Thyroid gland (tissue), 4 donors: ENCODE results near the gene BMERB1. TPM values are rescaled to one million over a fixed set of nuclear protein-coding genes. Genes with fewer than 3 reads are reported as not detected.
A peak's percentile ranks its signal among the peaks of the same experiment; 100 is the strongest.
"Not testable (repeated sequence)": the region's sequence is repeated elsewhere in the genome, so short reads cannot be mapped to it uniquely, and the experiment has no call there.

Experiments
- DNase-seq, 2 donors: peaks; one replicate each; pipeline ENCODE4 v3.0.0-alpha.2; 2019
- H3K27ac ChIP-seq, 3 donors: fragments of 200-600 bp; sonication (generic); 1 replicate in 2 of 3; 2 replicates in 1 of 3; pipeline ENCODE4 v1.5.1; 2016 to 2019; ENCODE audit warnings: mild to moderate bottlenecking in 1 of 3, moderate library complexity in 1 of 3
- H3K27me3 ChIP-seq: fragments of 200-600 bp; sonication (generic); one replicate; pipeline ENCODE4 v1.5.1; 2019
- H3K36me3 ChIP-seq, 2 donors: fragments of 200-600 bp; sonication (generic); one replicate each; pipeline ENCODE4 v1.5.1; 2016 to 2019
- H3K4me1 ChIP-seq, 2 donors: fragments of 200-600 bp; sonication (generic); one replicate each; pipeline ENCODE4 v1.5.1; 2017 to 2019
- H3K4me3 ChIP-seq, 3 donors: fragments of 200-600 bp; sonication (generic); replicated peaks in 1 of 3; 1 replicate in 2 of 3; 2 replicates in 1 of 3; pipeline ENCODE4 v1.5.1; 2016; ENCODE audit warnings: mild to moderate bottlenecking in 1 of 3
- H3K9me3 ChIP-seq: fragments of 200-600 bp; sonication (generic); one replicate; pipeline ENCODE4 v1.5.1; 2017
- POLR2A ChIP-seq, 2 donors: fragments of 450-650 bp; IDR thresholded peaks; one replicate each; pipeline ENCODE4 v1.6.1; 2017; ENCODE audit warnings: antibody characterized with exemption in 2 of 2, mild to moderate bottlenecking in 2 of 2, moderate library complexity in 1 of 2
- WGBS, 2 donors: methylation state at CpG; one replicate each; pipeline ENCODE4 v1.1.5; 2017; 5-methylcytosine and 5-hydroxymethylcytosine counted together
- intact Hi-C: fragments of 100-400 bp; cut with DNase I; formaldehyde crosslinking; loops from one replicate; pipeline ENCODE4 v1.15.1; 2023
- total RNA-seq, 4 donors: library from RNA; depleted of rRNA; stranded (reverse); fragments of >200 nt; gene quantifications; one replicate each; pipeline ENCODE4 v1.2.3, GENCODE V29; 2016
- TF ChIP-seq, protein P1 (sequence below), 6 experiments: fragments of 200-600 bp in 3 of 6; fragments of 450-650 bp in 3 of 6; sonication (generic) in 3 of 6; IDR thresholded peaks; one replicate each; pipeline ENCODE4 v1.5.1; 2016 to 2019; ENCODE audit warnings: antibody characterized with exemption in 6 of 6, mild to moderate bottlenecking in 2 of 6, inconsistent platforms in 1 of 6, moderate library complexity in 1 of 6

The BMERB1 gene
- total RNA-seq, 4 donors from 2014 or later = 13.7 to 31.0 (median 23.0) TPM

DNA sequence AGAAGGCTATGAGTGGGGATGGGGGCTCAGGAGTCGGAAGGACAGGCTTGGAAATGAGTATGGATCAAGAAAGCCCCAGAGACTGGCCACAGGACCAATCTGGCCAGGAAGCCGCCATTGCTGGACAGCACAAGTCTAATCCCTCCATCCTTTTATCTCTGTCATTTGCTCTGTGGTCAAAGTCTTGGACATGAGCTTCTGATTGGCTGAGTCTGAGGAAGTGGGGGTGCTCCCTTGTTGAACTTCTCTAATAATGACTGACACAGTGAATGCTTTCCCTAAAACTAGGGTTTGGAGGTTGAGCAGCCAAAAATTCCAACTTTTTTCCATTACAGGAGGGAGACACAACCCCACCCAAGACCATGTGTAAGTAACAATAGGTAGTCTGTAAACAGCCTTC, 111.2 kb downstream of the BMERB1 start:
- H3K4me1 ChIP-seq = no peaks in the 10 kb centered on the region
- TF ChIP-seq, protein P1, sequence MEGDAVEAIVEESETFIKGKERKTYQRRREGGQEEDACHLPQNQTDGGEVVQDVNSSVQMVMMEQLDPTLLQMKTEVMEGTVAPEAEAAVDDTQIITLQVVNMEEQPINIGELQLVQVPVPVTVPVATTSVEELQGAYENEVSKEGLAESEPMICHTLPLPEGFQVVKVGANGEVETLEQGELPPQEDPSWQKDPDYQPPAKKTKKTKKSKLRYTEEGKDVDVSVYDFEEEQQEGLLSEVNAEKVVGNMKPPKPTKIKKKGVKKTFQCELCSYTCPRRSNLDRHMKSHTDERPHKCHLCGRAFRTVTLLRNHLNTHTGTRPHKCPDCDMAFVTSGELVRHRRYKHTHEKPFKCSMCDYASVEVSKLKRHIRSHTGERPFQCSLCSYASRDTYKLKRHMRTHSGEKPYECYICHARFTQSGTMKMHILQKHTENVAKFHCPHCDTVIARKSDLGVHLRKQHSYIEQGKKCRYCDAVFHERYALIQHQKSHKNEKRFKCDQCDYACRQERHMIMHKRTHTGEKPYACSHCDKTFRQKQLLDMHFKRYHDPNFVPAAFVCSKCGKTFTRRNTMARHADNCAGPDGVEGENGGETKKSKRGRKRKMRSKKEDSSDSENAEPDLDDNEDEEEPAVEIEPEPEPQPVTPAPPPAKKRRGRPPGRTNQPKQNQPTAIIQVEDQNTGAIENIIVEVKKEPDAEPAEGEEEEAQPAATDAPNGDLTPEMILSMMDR (IDR thresholded peaks at IDR 0.05) = no peak
- TF ChIP-seq POLR2A (IDR thresholded peaks at IDR 0.05) = no peak
- H3K9me3 ChIP-seq = no peaks in the 10 kb centered on the region
- H3K27me3 ChIP-seq = no peaks in the 10 kb centered on the region
- 96 to 98% methylated on average over 2 of the region's 2 CpGs for WGBS, 2 donors
- no peak overlapping the region for H3K27ac ChIP-seq
- H3K4me3 ChIP-seq = no peak overlapping the region
- H3K36me3 ChIP-seq = no peaks in the 10 kb centered on the region
- no peak for DNase-seq
- intact Hi-C loops = no loop called here

GRCh38 chr16:15547072-15547767, 112.8 kb downstream of the BMERB1 start:
- H3K36me3 ChIP-seq, H3K4me1 ChIP-seq, H3K4me3 ChIP-seq, H3K9me3 ChIP-seq, H3K27me3 ChIP-seq, intact Hi-C loops, H3K27ac ChIP-seq: not testable (repeated sequence)
- 79 to 80% methylated on average over 13 of the region's 13 CpGs for WGBS, 2 donors
- peak in 1 of 2 donors; percentile 2 for DNase-seq

DNA sequence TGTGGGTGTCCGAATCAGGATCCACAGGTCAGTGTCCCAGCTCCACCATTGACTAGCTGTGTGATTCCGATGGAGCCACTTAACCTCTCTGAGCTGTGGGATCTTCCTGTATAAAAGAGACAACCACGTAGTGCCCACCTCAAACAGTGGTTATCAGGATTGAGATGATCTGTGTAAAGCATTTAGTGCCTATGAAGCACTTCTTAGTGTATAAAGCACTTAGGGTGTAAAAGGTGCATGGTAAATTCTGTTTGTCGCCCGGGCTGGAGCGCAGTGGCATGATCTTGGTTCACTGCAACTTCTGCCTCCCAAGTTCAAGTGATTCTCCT, 113.3 kb downstream of the BMERB1 start:
- Histone ChIP-seq H3K9me3 (no peaks in the 10 kb centered on the region), H3K4me3 (no peak overlapping the region), H3K36me3 (no peaks in the 10 kb centered on the region), H3K4me1 (no peaks in the 10 kb centered on the region), H3K27me3 (no peaks in the 10 kb centered on the region), H3K27ac (no peak overlapping the region)
- DNase-seq = no peak
- TF ChIP-seq, protein P1 (IDR thresholded peaks at IDR 0.05) = no peak
- TF ChIP-seq POLR2A (IDR thresholded peaks at IDR 0.05) = no peak
- intact Hi-C loops = no loop called here
- 95 to 98% methylated on average over 5 to 6 of the region's 6 CpGs for WGBS, 2 donors

GRCh38 chr16:15548482-15548891, 114.1 kb downstream of the BMERB1 start:
- Histone ChIP-seq H3K9me3 (no peaks in the 10 kb centered on the region), H3K27me3 (no peaks in the 10 kb centered on the region), H3K4me1 (no peaks in the 10 kb centered on the region), H3K27ac (no peak overlapping the region), H3K36me3 (no peaks in the 10 kb centered on the region), H3K4me3 (no peak overlapping the region)
- TF ChIP-seq, protein P1 (IDR thresholded peaks at IDR 0.05) = no peak
- no peak for TF ChIP-seq POLR2A (IDR thresholded peaks at IDR 0.05)
- WGBS, 2 donors = 80 to 82% methylated on average over 3 of the region's 3 CpGs
- intact Hi-C loops = no loop called here
- no peak for DNase-seq

GRCh38 chr16:15552507-15552906, 118.1 kb downstream of the BMERB1 start:
- Histone ChIP-seq H3K27ac (no peak overlapping the region), H3K27me3 (no peaks in the 10 kb centered on the region), H3K4me1 (no peaks in the 10 kb centered on the region), H3K4me3 (no peak overlapping the region), H3K36me3 (no peaks in the 10 kb centered on the region), H3K9me3 (no peaks in the 10 kb centered on the region)
- intact Hi-C loops = no loop called here
- 86 to 87% methylated on average over 6 of the region's 6 CpGs for WGBS, 2 donors
- TF ChIP-seq POLR2A (IDR thresholded peaks at IDR 0.05) = no peak
- DNase-seq = no peak

GRCh38 chr16:15553313-15554088, 119.1 kb downstream of the BMERB1 start:
- no peaks in the 10 kb centered on the region for H3K9me3 ChIP-seq
- H3K27me3 ChIP-seq = no peaks in the 10 kb centered on the region
- TF ChIP-seq, protein P1 (IDR thresholded peaks at IDR 0.05) = no peak
- no peak for TF ChIP-seq POLR2A (IDR thresholded peaks at IDR 0.05)
- no peaks in the 10 kb centered on the region for H3K4me1 ChIP-seq
- H3K36me3 ChIP-seq = no peaks in the 10 kb centered on the region
- 84 to 93% methylated on average over 10 of the region's 10 CpGs for WGBS, 2 donors
- intact Hi-C loops = no loop called here
- DNase-seq = no peak
- no peak overlapping the region for H3K4me3 ChIP-seq
- no peak overlapping the region for H3K27ac ChIP-seq
